ENCODE data around the gene PCDHB5.
"Not testable (repeated sequence)": the region's sequence is repeated elsewhere in the genome, so short reads cannot be mapped to it uniquely, and the experiment has no call there.

GRCh38 chr5:141179371-141179770 lies 44.4 kb downstream of the PCDHB5 start:
- TF ChIP-seq, protein P1, sequence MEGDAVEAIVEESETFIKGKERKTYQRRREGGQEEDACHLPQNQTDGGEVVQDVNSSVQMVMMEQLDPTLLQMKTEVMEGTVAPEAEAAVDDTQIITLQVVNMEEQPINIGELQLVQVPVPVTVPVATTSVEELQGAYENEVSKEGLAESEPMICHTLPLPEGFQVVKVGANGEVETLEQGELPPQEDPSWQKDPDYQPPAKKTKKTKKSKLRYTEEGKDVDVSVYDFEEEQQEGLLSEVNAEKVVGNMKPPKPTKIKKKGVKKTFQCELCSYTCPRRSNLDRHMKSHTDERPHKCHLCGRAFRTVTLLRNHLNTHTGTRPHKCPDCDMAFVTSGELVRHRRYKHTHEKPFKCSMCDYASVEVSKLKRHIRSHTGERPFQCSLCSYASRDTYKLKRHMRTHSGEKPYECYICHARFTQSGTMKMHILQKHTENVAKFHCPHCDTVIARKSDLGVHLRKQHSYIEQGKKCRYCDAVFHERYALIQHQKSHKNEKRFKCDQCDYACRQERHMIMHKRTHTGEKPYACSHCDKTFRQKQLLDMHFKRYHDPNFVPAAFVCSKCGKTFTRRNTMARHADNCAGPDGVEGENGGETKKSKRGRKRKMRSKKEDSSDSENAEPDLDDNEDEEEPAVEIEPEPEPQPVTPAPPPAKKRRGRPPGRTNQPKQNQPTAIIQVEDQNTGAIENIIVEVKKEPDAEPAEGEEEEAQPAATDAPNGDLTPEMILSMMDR (optimal IDR thresholded peaks at IDR 0.05 in 1 of 3, IDR thresholded peaks at IDR 0.05 in 1 of 3, conservative IDR thresholded peaks at IDR 0.05 in 1 of 3; ENCODE audit: extremely low read depth in 1 of 3, insufficient read depth in 2 of 3, low read length in 3 of 3) = not testable (repeated sequence)
- not testable (repeated sequence) for TF ChIP-seq EZH2 (IDR thresholded peaks at IDR 0.05; ENCODE audit: low read length)
